Heart left ventricle (tissue), 16 donors: Measurements from ENCODE around the gene CCDC150. TPM values are rescaled to one million over a fixed set of nuclear protein-coding genes. Genes with fewer than 3 reads are reported as not detected.
A peak's percentile ranks its signal among the peaks of the same experiment; 100 is the strongest.

ENCODE experiments used
- ATAC-seq, 4 donors: fragments of 200-7000 bp; cut with Tn5 transposase; one replicate each; pipeline ENCODE4 v1.9.1; 2020 to 2022; ENCODE audit warnings: moderate library complexity in 4 of 4, mild to moderate bottlenecking in 3 of 4, moderate number of reproducible peaks in 1 of 4
- DNase-seq, 5 donors: peaks; one replicate each; pipeline ENCODE4 v3.0.0-alpha.2; 2020
- H3K27ac ChIP-seq, 12 donors: fragments of 200-600 bp; sonication (generic) in 4 of 12; one replicate each; pipeline versions ENCODE4 v1.5.0 to v1.8.0; 2016 to 2022; ENCODE audit warnings: mild to moderate bottlenecking in 2 of 12
- H3K27me3 ChIP-seq, 9 donors: fragments of 200-600 bp; sonication (generic) in 2 of 9; one replicate each; pipeline versions ENCODE4 v1.5.1 to v1.8.0; 2016 to 2022; ENCODE audit warnings: mild to moderate bottlenecking in 3 of 9
- H3K36me3 ChIP-seq, 9 donors: fragments of 200-600 bp; sonication (generic) in 2 of 9; one replicate each; pipeline versions ENCODE4 v1.5.0 to v1.8.0; 2018 to 2022; ENCODE audit warnings: mild to moderate bottlenecking in 2 of 9
- H3K4me1 ChIP-seq, 12 donors: fragments of 200-600 bp; sonication (generic) in 4 of 12; one replicate each; pipeline versions ENCODE4 v1.5.0 to v1.8.0; 2016 to 2022; ENCODE audit warnings: mild to moderate bottlenecking in 3 of 12
- H3K4me3 ChIP-seq, 12 donors: fragments of 200-600 bp; sonication (generic) in 4 of 12; one replicate each; pipeline versions ENCODE4 v1.5.0 to v1.8.0; 2017 to 2022; ENCODE audit warnings: mild to moderate bottlenecking in 9 of 12, moderate library complexity in 4 of 12
- H3K9me3 ChIP-seq, 12 donors: fragments of 200-600 bp; sonication (generic) in 4 of 12; one replicate each; pipeline versions ENCODE4 v1.5.0 to v1.8.0; 2016 to 2022; ENCODE audit warnings: mild to moderate bottlenecking in 1 of 12
- POLR2A ChIP-seq, 2 donors: fragments of 450-650 bp; IDR thresholded peaks; one replicate each; pipeline ENCODE4 v1.6.1; 2017; ENCODE audit warnings: antibody characterized with exemption in 2 of 2, mild to moderate bottlenecking in 2 of 2, moderate library complexity in 2 of 2
- WGBS, 4 donors: extraction: QIAGEN DNeasy Blood & Tissue Kit in 2 of 4; methylation state at CpG; one replicate each; pipeline versions ENCODE4 v1.1.5 to v1.1.7; 2013 to 2018; 5-methylcytosine and 5-hydroxymethylcytosine counted together
- intact Hi-C, 10 donors: fragments of 100-400 bp; cut with DNase I; formaldehyde crosslinking; loops; one replicate each; pipeline versions ENCODE4 v1.11.1 to v1.14.2; 2022
- long read RNA-seq, 3 donors: library from polyadenylated mRNA; unstranded; transcript quantifications; one replicate each; pipeline ENCODE4 v2.0.0, GENCODE V29; 2020 to 2021
- polyA plus RNA-seq, 2 donors: library from polyadenylated mRNA; stranded (reverse); fragments of 200-250 nt; gene quantifications; one replicate each; pipeline ENCODE4 v1.2.3, GENCODE V29; 2013
- total RNA-seq, 9 donors: library from RNA; depleted of rRNA in 2 of 9; stranded (reverse); fragments of >200 nt in 2 of 9; fragmentation: NEBNext Ultra II Directional in 3 of 9; extraction: Animal tissue kit (Norgen Biotek cat#: 25700) in 3 of 9; gene quantifications; one replicate each; pipeline versions ENCODE4 v1.1.0 to v1.2.4, GENCODE V29; 2016 to 2023
- TF ChIP-seq, protein P1 (sequence below), 12 donors: fragments of 200-600 bp; sonication (generic) in 4 of 12; IDR thresholded peaks; one replicate each; pipeline versions ENCODE4 v1.5.0 to v1.8.0; 2018 to 2022; ENCODE audit warnings: antibody characterized with exemption in 12 of 12, mild to moderate bottlenecking in 5 of 12
- donor health status: ischemic (EF 13 %, LVEDD 7.1; RV severe dilation, severe dysfunction).
- donor health status: healthy with polysubstance abuse.
- donor health status: DM: no; HTN: yes; CAD: no.
- donor health status: DM: no; HTN: no; CAD: no.
- donor health status: ischemic (EF 25% LVEDD 6.9; RV normal size, moderate dysfunction).
- donor health status: ischemic (EF 25% LVEDD 5.7; RV mildly dilated, moderate dysfunction).
- donor health status: healthy.
- donor health status: DM: yes; HTN: yes; CAD: no.
- donor health status: ischemic (EF 35%, LVEDD 5.7; RV mildly dilated, moderate dysfunction).
- donor health status: nonischemic (EF 11% LVEDD 7.7; RV severe dilation, severe dysfunction).
- donor health status: DM: yes; HTN: yes; CAD: no.
- donor health status: PGD.
- donor health status: ischemic (EF 29% LVEDD 5.4; RV normal size, mild dysfunction).
- donor health status: nonischemic (EF 23%, LVEDD 6.1; RV moderate dilation, normal function).

CCDC150 gene
- total RNA-seq (1 to 10 TPM in 6 of 9 donors, under 1 TPM in 2, not detected in 1; 0.24 to 4.5 (median 1.3) TPM), polyA plus RNA-seq (under 1 TPM; 0.27 to 0.42 TPM)
- long read RNA-seq, donor 1: 0 reads
- long read RNA-seq, donor 2: 0 reads
- long read RNA-seq, donor 3: 0 reads

DNA sequence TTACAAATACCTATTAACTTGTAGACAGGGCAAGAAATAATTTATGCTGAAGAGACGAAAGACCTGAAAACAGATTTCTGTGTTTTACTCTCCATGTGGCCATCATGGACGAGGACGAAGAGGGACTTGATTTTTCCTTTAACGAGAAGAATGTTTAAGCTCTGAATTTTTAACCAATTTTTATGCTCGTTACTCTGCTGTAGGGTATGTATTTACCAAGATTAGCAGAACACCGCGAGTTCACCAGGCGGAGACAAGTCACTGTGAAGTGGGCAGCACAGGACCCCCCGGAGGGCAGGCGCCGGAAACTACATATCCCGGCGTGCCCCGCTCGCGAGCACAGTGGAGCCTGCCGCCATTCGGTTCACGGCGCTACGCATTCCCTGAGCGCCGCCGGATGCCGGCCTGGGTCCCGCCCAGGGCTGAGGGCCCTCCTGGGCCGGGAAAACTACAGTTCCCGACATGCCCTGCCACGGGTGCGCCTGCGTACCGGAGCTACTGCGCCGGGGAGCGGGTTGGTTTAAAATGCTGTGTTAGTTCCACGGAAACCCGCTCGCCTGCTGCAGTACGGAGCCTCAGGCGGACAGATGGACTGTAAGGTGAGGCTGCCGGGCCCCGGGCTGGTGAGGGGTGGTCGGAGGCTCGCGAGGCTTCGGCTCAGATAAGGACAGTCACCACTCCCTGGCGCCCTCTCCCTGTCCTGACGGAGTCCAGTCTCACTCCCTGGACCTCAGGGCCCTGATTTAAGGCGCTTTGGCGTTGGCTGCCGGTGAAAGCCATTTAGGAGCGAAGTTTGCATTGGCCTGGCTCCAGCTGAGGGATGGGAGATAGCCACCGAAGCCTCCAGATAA, at the start of gene CCDC150:
CCDC150 (plus strand) TSS at position 536 of the 851 bp plus-strand sequence; CDS start at position 588, 52 bp downstream.
- H3K27ac ChIP-seq: peak within 1 kb of the TSS in 5 of 12 donors; percentile 35 to 67 (median 45)
- peak; percentile 93 to 96 (median 95) for DNase-seq
- intact Hi-C loops: no loop called here

GRCh38 chr2:196590286-196590685, 49.2 kb upstream of the CCDC150 start:
- H3K36me3 ChIP-seq: no peaks in the 10 kb centered on the region
- intact Hi-C loops: loop anchor here in 8 of 10 donors (5.0 to 10.0 kb wide), 11 partner anchors 55 to 295 kb away; no protein-coding TSS in a partner anchor
- DNase-seq (no peak), ATAC-seq (no peak)
- H3K4me1 ChIP-seq: peaks cover 0 to 14% (median 1%) of the 10 kb centered on the region in 12 donors
- H3K4me3 ChIP-seq: peak overlapping the region in 1 of 12 donors; percentile 83
- peaks cover 0 to 58% (median 0%) of the 10 kb centered on the region in 9 donors for H3K27me3 ChIP-seq
- no peaks in the 10 kb centered on the region for H3K9me3 ChIP-seq
- 31 to 53% (median 43%) methylated on average over 1 of the region's 1 CpG for WGBS, 4 donors
- H3K27ac ChIP-seq: peak overlapping the region in 3 of 12 donors; percentile 13 to 93 (median 16)
- no peak for TF ChIP-seq POLR2A (IDR thresholded peaks at IDR 0.05)
- TF ChIP-seq, protein P1, sequence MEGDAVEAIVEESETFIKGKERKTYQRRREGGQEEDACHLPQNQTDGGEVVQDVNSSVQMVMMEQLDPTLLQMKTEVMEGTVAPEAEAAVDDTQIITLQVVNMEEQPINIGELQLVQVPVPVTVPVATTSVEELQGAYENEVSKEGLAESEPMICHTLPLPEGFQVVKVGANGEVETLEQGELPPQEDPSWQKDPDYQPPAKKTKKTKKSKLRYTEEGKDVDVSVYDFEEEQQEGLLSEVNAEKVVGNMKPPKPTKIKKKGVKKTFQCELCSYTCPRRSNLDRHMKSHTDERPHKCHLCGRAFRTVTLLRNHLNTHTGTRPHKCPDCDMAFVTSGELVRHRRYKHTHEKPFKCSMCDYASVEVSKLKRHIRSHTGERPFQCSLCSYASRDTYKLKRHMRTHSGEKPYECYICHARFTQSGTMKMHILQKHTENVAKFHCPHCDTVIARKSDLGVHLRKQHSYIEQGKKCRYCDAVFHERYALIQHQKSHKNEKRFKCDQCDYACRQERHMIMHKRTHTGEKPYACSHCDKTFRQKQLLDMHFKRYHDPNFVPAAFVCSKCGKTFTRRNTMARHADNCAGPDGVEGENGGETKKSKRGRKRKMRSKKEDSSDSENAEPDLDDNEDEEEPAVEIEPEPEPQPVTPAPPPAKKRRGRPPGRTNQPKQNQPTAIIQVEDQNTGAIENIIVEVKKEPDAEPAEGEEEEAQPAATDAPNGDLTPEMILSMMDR (IDR thresholded peaks at IDR 0.05): no peak

More for the DNA sequence above, at the start of gene CCDC150:
- peak in 1 of 2 donors; percentile 34 for TF ChIP-seq POLR2A (IDR thresholded peaks at IDR 0.05)
- TF ChIP-seq, protein P1 (IDR thresholded peaks at IDR 0.05): peak in 6 of 12 donors; percentile 17 to 41 (median 32)
- no peaks in the 10 kb centered on the region for H3K9me3 ChIP-seq
- peak; percentile 100 for ATAC-seq
- peak within 1 kb of the TSS; percentile 18 to 87 (median 64) for H3K4me3 ChIP-seq
- no peaks in the 10 kb centered on the region for H3K36me3 ChIP-seq
- WGBS, 4 donors: 5 to 13% (median 8%) methylated on average over 24 to 53 of the region's 53 CpGs
- H3K4me1 ChIP-seq: peaks cover 0 to 11% (median 2%) of the 10 kb centered on the region in 12 donors
- no peaks in the 10 kb centered on the region for H3K27me3 ChIP-seq

DNA sequence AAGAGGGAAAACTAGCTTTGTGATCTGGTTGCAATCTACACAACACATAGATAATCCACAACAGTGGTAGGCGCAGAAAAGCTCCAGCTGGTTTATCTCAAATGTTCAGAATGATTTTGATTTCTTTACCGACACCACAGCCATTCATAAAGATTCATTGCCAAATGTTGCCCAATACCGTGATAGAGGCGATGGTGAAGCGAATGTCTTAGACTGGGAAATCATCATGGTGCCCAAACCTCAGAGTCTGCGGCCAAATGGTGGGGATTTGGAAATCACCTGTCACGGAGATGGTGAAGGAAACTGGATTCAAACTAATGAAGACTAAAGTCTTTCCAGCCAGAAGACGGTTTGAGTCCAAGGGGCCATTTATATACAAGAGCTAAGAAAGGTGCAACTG, 48.5 kb upstream of the CCDC150 start:
- TF ChIP-seq POLR2A (IDR thresholded peaks at IDR 0.05): no peak
- TF ChIP-seq, protein P1 (IDR thresholded peaks at IDR 0.05): no peak
- Histone ChIP-seq H3K36me3 (no peaks in the 10 kb centered on the region), H3K27ac (peak overlapping the region in 1 of 12 donors; percentile 93), H3K27me3 (peaks cover 0 to 65% (median 0%) of the 10 kb centered on the region in 9 donors), H3K4me1 (peaks cover 0 to 14% (median 1%) of the 10 kb centered on the region in 12 donors), H3K4me3 (peak overlapping the region in 2 of 12 donors; percentile 63 to 83), H3K9me3 (no peaks in the 10 kb centered on the region)
- intact Hi-C loops: loop anchor here in 8 of 10 donors (5.0 to 10.0 kb wide), 11 partner anchors 56 to 296 kb away; no protein-coding TSS in a partner anchor
- ATAC-seq (no peak), DNase-seq (no peak)
- 83 to 91% (median 85%) methylated on average over 8 of the region's 8 CpGs for WGBS, 4 donors

DNA sequence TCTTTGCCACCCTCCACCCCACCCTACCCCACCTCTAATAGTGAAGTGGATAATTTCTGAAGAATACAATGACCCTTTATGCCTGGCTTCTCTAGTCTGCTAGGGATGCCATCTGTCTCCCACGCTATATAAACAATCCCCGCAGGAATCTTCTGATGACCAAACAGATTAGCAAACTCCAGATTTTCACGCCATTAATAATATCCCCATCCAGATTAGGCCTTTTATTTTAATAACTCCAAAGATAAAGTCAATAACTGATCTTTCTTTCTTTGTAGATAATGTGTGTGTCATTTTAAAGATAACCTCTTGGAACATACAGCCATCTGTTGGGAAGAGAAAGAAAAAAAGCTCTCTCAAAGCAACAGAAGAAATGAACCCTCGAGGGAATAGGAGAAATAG, 47.9 kb upstream of the CCDC150 start:
- peak overlapping the region in 5 of 12 donors; percentile 27 to 93 (median 88) for H3K27ac ChIP-seq
- peaks cover 0 to 14% (median 1%) of the 10 kb centered on the region in 12 donors for H3K4me1 ChIP-seq
- H3K9me3 ChIP-seq: no peaks in the 10 kb centered on the region
- H3K4me3 ChIP-seq: peak overlapping the region in 8 of 12 donors; percentile 60 to 83 (median 70)
- intact Hi-C loops: loop anchor here in 8 of 10 donors (2.0 to 10.0 kb wide), 12 partner anchors 53 to 297 kb away; no protein-coding TSS in a partner anchor
- DNase-seq (no peak), ATAC-seq (no peak)
- TF ChIP-seq, protein P1 (IDR thresholded peaks at IDR 0.05): no peak
- TF ChIP-seq POLR2A (IDR thresholded peaks at IDR 0.05): no peak
- H3K27me3 ChIP-seq: peaks cover 0 to 66% (median 0%) of the 10 kb centered on the region in 9 donors
- H3K36me3 ChIP-seq: no peaks in the 10 kb centered on the region
- WGBS, 4 donors: 38 to 59% (median 51%) methylated on average over 4 of the region's 4 CpGs
